Liver (tissue), 9 donors: ENCODE data around the gene SIK2. TPM values are rescaled to one million over a fixed set of nuclear protein-coding genes. Genes with fewer than 3 reads are reported as not detected.
A peak's percentile ranks its signal among the peaks of the same experiment; 100 is the strongest.

Experiments
- DNase-seq: peaks from one replicate; pipeline ENCODE4 v3.0.0-alpha.2; 2017; ENCODE audit warnings: low spot score
- H3K27ac ChIP-seq, 2 donors: one replicate each; pipeline ENCODE4 v1.7.0; 2013; ENCODE audit warnings: inconsistent platforms in 2 of 2, low read length in 2 of 2, control low read depth in 1 of 2, low read depth in 1 of 2, mild to moderate bottlenecking in 1 of 2
- H3K27me3 ChIP-seq, 4 donors: one replicate each; pipeline versions ENCODE4 v1.6.1 to v1.7.0; 2013; ENCODE audit warnings: low read length in 3 of 4, inconsistent platforms in 1 of 4, mild to moderate bottlenecking in 1 of 4, moderate library complexity in 1 of 4; ENCODE audit not compliant: control insufficient read depth in 4 of 4, insufficient read depth in 4 of 4
- H3K36me3 ChIP-seq, 4 donors: one replicate each; pipeline versions ENCODE4 v1.6.1 to v1.7.0; 2013; ENCODE audit warnings: low read length in 3 of 4, mild to moderate bottlenecking in 3 of 4, low read depth in 1 of 4, moderate library complexity in 1 of 4; ENCODE audit not compliant: control insufficient read depth in 4 of 4, insufficient read depth in 3 of 4
- H3K4me1 ChIP-seq, 4 donors: one replicate each; pipeline versions ENCODE4 v1.6.1 to v1.7.0; 2013; ENCODE audit warnings: low read length in 3 of 4, mild to moderate bottlenecking in 3 of 4, moderate library complexity in 1 of 4; ENCODE audit not compliant: control insufficient read depth in 4 of 4, insufficient read depth in 4 of 4
- H3K4me3 ChIP-seq, 3 donors: one replicate each; pipeline versions ENCODE4 v1.6.1 to v1.7.0; 2013; ENCODE audit warnings: low read length in 3 of 3, control low read depth in 1 of 3, low read depth in 1 of 3, mild to moderate bottlenecking in 1 of 3
- H3K9ac ChIP-seq, 2 donors: one replicate each; pipeline ENCODE4 v1.7.0; 2013; ENCODE audit warnings: low read length in 2 of 2, mild to moderate bottlenecking in 2 of 2, moderate library complexity in 2 of 2, control low read depth in 1 of 2, low read depth in 1 of 2
- H3K9me3 ChIP-seq, 4 donors: one replicate each; pipeline versions ENCODE4 v1.6.1 to v1.7.0; 2013; ENCODE audit warnings: low read length in 3 of 4; ENCODE audit not compliant: control insufficient read depth in 4 of 4
- EGR1 ChIP-seq, 2 donors: IDR thresholded peaks; 2 replicates each; pipeline ENCODE4 v1.6.1; 2016 to 2018; ENCODE audit warnings: antibody characterized with exemption in 2 of 2, low read depth in 2 of 2
- FOXA2 ChIP-seq: IDR thresholded peaks from 2 replicates; pipeline ENCODE4 v1.6.1; 2016; ENCODE audit warnings: antibody characterized with exemption
- GABPA ChIP-seq, 2 donors: IDR thresholded peaks in 1 of 2; conservative IDR thresholded peaks in 1 of 2; 2 replicates each; pipeline ENCODE4 v1.6.1; 2016; ENCODE audit warnings: antibody characterized with exemption in 2 of 2, mild to moderate bottlenecking in 1 of 2, moderate library complexity in 1 of 2
- HNF4A ChIP-seq, 2 donors: conservative IDR thresholded peaks; 2 replicates each; pipeline ENCODE4 v1.6.1; 2016; ENCODE audit warnings: antibody characterized with exemption in 2 of 2, mild to moderate bottlenecking in 2 of 2
- JUND ChIP-seq, 2 donors: IDR thresholded peaks; 2 replicates each; pipeline ENCODE4 v1.6.1; 2016; ENCODE audit warnings: antibody characterized with exemption in 2 of 2
- NR2F2 ChIP-seq: IDR thresholded peaks from 2 replicates; pipeline ENCODE4 v1.6.1; 2016; ENCODE audit warnings: antibody characterized with exemption
- TAF1 ChIP-seq: conservative IDR thresholded peaks from 2 replicates; pipeline ENCODE4 v1.6.1; 2016; ENCODE audit warnings: antibody characterized with exemption, mild to moderate bottlenecking
- YY1 ChIP-seq: IDR thresholded peaks from 2 replicates; pipeline ENCODE4 v1.6.1; 2016; ENCODE audit warnings: antibody characterized with exemption, mild to moderate bottlenecking
- WGBS: extraction: QIAGEN DNeasy Blood & Tissue Kit; methylation state at CpG from one replicate; pipeline ENCODE4 v1.1.7; 2013; 5-methylcytosine and 5-hydroxymethylcytosine counted together
- polyA plus RNA-seq, 2 donors: library from polyadenylated mRNA; stranded (reverse) in 1 of 2; unstranded in 1 of 2; fragments of 200-250 nt in 1 of 2; fragments of >200 nt in 1 of 2; fragmentation: Nextera tagmentation in 1 of 2; extraction: Ambion mirVana in 1 of 2; gene quantifications; one replicate each; pipeline versions ENCODE4 v1.2.1 to v1.2.3, GENCODE V29; 2013 to 2015
- total RNA-seq, 2 donors: library from RNA; depleted of rRNA; stranded (reverse); fragments of >200 nt; gene quantifications; one replicate each; pipeline ENCODE4 v1.2.3, GENCODE V29; 2014
- TF ChIP-seq, protein P1 (sequence below): fragments of 150-350 bp; IDR thresholded peaks from 2 replicates; pipeline ENCODE4 v1.5.1; 2017; ENCODE audit warnings: improper control_type of control experiment, low read depth, low read length; ENCODE audit not compliant: missing input control
- TF ChIP-seq, protein P2 (sequence below): IDR thresholded peaks from 2 replicates; pipeline ENCODE4 v1.6.1; 2016; ENCODE audit warnings: antibody characterized with exemption
- TF ChIP-seq, protein P3 (sequence below): IDR thresholded peaks from 2 replicates; pipeline ENCODE4 v1.6.1; 2016; ENCODE audit warnings: antibody characterized with exemption, mild to moderate bottlenecking
- donor health status: healthy.
- donor health status: healthy.
- donor health status: healthy.
- donor health status: healthy.
- donor health status: healthy.

Gene SIK2
- total and polyA plus RNA-seq, 4 donors: 6.5 to 15.0 (median 9.3) TPM

DNA sequence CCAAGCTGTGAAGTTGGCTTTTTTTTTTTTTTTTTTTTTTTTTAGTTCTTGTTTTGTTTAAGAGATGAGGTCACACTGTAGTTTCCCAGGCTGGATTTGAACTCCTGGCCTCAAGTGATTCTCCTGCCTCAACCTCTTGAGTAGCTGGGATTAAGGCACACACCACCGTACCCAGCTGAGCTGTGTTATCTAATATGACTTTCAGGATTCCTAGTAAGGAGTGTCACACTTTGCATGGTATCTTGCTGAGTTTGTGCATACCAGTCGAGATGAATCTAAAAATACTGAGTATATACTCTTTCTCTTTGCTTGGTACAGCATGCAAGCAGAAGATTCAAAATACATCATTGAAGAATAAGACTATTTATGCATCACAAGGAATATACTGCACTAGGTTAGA is 58.6 kb downstream of the SIK2 start:
- Histone ChIP-seq H3K27me3 (no peaks in the 10 kb centered on the region), H3K36me3 (peaks cover 0 to 8% (median 3%) of the 10 kb centered on the region in 4 donors), H3K27ac (no peak overlapping the region), H3K9me3 (no peaks in the 10 kb centered on the region), H3K4me3 (no peak overlapping the region), H3K9ac (no peak overlapping the region), H3K4me1 (peaks cover 2 to 8% (median 4%) of the 10 kb centered on the region in 4 donors)
- 97% methylated on average over 2 of the region's 2 CpGs for WGBS
- TF ChIP-seq YY1: no peak
- no peak for DNase-seq

DNA sequence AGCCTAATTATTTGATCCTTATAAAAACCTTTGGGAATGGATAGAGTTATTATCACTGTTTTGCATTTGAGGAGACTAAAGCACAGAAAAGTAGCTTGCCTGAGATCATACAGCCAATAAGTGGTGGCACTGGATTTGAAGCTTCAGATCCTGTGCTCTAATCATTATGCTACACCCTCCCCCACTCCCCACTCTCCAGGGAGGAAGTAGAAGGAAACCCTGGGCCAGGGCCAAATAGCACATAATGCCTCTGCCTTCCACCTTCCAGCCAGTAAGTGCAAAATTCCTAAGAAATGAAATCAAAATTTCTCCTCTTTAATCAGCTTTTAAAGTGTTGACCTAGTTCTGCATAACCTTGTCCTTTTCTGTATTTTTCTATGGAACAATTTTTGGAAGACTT is 61.6 kb downstream of the SIK2 start:
- no peak for TF ChIP-seq NR2F2
- TF ChIP-seq, protein P1, sequence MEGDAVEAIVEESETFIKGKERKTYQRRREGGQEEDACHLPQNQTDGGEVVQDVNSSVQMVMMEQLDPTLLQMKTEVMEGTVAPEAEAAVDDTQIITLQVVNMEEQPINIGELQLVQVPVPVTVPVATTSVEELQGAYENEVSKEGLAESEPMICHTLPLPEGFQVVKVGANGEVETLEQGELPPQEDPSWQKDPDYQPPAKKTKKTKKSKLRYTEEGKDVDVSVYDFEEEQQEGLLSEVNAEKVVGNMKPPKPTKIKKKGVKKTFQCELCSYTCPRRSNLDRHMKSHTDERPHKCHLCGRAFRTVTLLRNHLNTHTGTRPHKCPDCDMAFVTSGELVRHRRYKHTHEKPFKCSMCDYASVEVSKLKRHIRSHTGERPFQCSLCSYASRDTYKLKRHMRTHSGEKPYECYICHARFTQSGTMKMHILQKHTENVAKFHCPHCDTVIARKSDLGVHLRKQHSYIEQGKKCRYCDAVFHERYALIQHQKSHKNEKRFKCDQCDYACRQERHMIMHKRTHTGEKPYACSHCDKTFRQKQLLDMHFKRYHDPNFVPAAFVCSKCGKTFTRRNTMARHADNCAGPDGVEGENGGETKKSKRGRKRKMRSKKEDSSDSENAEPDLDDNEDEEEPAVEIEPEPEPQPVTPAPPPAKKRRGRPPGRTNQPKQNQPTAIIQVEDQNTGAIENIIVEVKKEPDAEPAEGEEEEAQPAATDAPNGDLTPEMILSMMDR: no peak
- TF ChIP-seq, protein P2, sequence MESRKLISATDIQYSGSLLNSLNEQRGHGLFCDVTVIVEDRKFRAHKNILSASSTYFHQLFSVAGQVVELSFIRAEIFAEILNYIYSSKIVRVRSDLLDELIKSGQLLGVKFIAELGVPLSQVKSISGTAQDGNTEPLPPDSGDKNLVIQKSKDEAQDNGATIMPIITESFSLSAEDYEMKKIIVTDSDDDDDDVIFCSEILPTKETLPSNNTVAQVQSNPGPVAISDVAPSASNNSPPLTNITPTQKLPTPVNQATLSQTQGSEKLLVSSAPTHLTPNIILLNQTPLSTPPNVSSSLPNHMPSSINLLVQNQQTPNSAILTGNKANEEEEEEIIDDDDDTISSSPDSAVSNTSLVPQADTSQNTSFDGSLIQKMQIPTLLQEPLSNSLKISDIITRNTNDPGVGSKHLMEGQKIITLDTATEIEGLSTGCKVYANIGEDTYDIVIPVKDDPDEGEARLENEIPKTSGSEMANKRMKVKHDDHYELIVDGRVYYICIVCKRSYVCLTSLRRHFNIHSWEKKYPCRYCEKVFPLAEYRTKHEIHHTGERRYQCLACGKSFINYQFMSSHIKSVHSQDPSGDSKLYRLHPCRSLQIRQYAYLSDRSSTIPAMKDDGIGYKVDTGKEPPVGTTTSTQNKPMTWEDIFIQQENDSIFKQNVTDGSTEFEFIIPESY: no peak
- TF ChIP-seq EGR1 (IDR thresholded peaks at IDR 0.05; ENCODE audit: low read depth in 2 of 2): no peak
- no peak for TF ChIP-seq JUND (IDR thresholded peaks at IDR 0.05)
- TF ChIP-seq GABPA (IDR thresholded peaks at IDR 0.05 in 1 of 2, conservative IDR thresholded peaks at IDR 0.05 in 1 of 2): no peak
- TF ChIP-seq FOXA2: no peak
- no peak for TF ChIP-seq TAF1
- no peaks in the 10 kb centered on the region for H3K9me3 ChIP-seq
- DNase-seq: no peak
- H3K27me3 ChIP-seq: no peaks in the 10 kb centered on the region
- peaks cover 2 to 8% (median 4%) of the 10 kb centered on the region in 4 donors for H3K4me1 ChIP-seq
- H3K27ac ChIP-seq: no peak overlapping the region
- H3K36me3 ChIP-seq: peaks cover 0 to 11% (median 4%) of the 10 kb centered on the region in 4 donors
- no peak overlapping the region for H3K9ac ChIP-seq
- H3K4me3 ChIP-seq: no peak overlapping the region

DNA sequence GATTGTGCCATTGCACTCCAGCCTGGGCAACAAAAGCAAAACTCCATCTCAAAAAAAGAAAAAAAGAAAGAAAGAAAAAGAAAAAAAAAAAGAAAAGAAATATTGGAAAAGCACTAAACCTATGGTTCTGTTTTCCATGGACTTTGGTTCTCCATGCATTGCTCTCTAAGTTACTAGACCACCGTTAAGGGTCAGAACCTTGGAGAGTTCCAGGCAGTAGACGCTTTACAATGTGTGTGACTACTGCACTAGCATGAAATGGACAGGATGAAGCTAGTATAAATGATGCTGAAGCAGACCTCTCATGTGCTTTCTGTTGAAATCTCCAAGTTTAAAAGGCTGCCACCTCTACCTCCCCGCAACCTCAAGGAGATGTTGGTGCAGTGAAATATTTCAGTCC is 63.5 kb downstream of the SIK2 start:
- H3K27ac ChIP-seq: no peak overlapping the region
- no peak overlapping the region for H3K4me3 ChIP-seq
- peaks cover 0 to 15% (median 5%) of the 10 kb centered on the region in 4 donors for H3K36me3 ChIP-seq
- H3K27me3 ChIP-seq: no peaks in the 10 kb centered on the region
- H3K9ac ChIP-seq: no peak overlapping the region
- H3K4me1 ChIP-seq: peaks cover 2 to 8% (median 4%) of the 10 kb centered on the region in 4 donors
- no peak for DNase-seq
- 56% methylated on average over 3 of the region's 3 CpGs for WGBS
- TF ChIP-seq, protein P1: no peak
- TF ChIP-seq, protein P3, sequence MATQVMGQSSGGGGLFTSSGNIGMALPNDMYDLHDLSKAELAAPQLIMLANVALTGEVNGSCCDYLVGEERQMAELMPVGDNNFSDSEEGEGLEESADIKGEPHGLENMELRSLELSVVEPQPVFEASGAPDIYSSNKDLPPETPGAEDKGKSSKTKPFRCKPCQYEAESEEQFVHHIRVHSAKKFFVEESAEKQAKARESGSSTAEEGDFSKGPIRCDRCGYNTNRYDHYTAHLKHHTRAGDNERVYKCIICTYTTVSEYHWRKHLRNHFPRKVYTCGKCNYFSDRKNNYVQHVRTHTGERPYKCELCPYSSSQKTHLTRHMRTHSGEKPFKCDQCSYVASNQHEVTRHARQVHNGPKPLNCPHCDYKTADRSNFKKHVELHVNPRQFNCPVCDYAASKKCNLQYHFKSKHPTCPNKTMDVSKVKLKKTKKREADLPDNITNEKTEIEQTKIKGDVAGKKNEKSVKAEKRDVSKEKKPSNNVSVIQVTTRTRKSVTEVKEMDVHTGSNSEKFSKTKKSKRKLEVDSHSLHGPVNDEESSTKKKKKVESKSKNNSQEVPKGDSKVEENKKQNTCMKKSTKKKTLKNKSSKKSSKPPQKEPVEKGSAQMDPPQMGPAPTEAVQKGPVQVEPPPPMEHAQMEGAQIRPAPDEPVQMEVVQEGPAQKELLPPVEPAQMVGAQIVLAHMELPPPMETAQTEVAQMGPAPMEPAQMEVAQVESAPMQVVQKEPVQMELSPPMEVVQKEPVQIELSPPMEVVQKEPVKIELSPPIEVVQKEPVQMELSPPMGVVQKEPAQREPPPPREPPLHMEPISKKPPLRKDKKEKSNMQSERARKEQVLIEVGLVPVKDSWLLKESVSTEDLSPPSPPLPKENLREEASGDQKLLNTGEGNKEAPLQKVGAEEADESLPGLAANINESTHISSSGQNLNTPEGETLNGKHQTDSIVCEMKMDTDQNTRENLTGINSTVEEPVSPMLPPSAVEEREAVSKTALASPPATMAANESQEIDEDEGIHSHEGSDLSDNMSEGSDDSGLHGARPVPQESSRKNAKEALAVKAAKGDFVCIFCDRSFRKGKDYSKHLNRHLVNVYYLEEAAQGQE: peak; percentile 98
- peak; percentile 10 to 18 for TF ChIP-seq HNF4A (conservative IDR thresholded peaks at IDR 0.05)
- H3K9me3 ChIP-seq: no peaks in the 10 kb centered on the region
